Medulla oblongata (tissue), 1 donor: Measurements from ENCODE around the gene NEK11.
"Not testable (repeated sequence)": the region's sequence is repeated elsewhere in the genome, so short reads cannot be mapped to it uniquely, and the experiment has no call there.

ENCODE experiments used
- DNase-seq: peaks from one replicate; pipeline ENCODE4 v3.0.0-alpha.2; 2015; ENCODE audit errors: extremely low spot score

NEK11 gene

GRCh38 chr3:131042271-131042985, 15.8 kb downstream of the NEK11 start:
- DNase-seq = not testable (repeated sequence)

GRCh38 chr3:131047582-131047981, 20.9 kb downstream of the NEK11 start:
- no peak for DNase-seq

GRCh38 chr3:131048030-131048429, 21.4 kb downstream of the NEK11 start:
- DNase-seq = no peak

- DNase-seq = no peak
Observed at GRCh38 chr3:131050001-131050400, 23.3 kb downstream of the NEK11 start.

- DNase-seq = peak; percentile 16
Observed at GRCh38 chr3:131053043-131053859, 26.6 kb downstream of the NEK11 start.

- no peak for DNase-seq
Observed at GRCh38 chr3:131067983-131068382, 41.3 kb downstream of the NEK11 start.

- no peak for DNase-seq
Observed at GRCh38 chr3:131072099-131072559, 45.5 kb downstream of the NEK11 start.

- DNase-seq = no peak
Observed at GRCh38 chr3:131072845-131073244, 46.2 kb downstream of the NEK11 start.

- DNase-seq = no peak
Observed at GRCh38 chr3:131075632-131076328, 49.1 kb downstream of the NEK11 start.

- no peak for DNase-seq
Observed at GRCh38 chr3:131077904-131078303, 51.2 kb downstream of the NEK11 start.

GRCh38 chr3:131079086-131079485, 52.4 kb downstream of the NEK11 start:
- DNase-seq = no peak

- DNase-seq = no peak
Observed at GRCh38 chr3:131081224-131081623, 54.5 kb downstream of the NEK11 start.

GRCh38 chr3:131082246-131082645, 55.6 kb downstream of the NEK11 start:
- no peak for DNase-seq

- peak; percentile 96 for DNase-seq
Observed at GRCh38 chr3:131082871-131083863, 56.5 kb downstream of the NEK11 start.

GRCh38 chr3:131091768-131092167, 65.1 kb downstream of the NEK11 start:
- no peak for DNase-seq

GRCh38 chr3:131107637-131108433, 81.2 kb downstream of the NEK11 start:
- no peak for DNase-seq

- DNase-seq = no peak
Observed at GRCh38 chr3:131109156-131109555, 82.5 kb downstream of the NEK11 start.

GRCh38 chr3:131110087-131110486, 83.4 kb downstream of the NEK11 start:
- DNase-seq = no peak

GRCh38 chr3:131114256-131114655, 87.6 kb downstream of the NEK11 start:
- DNase-seq = no peak

- DNase-seq = no peak
Observed at GRCh38 chr3:131125684-131126083, 99.0 kb downstream of the NEK11 start.
